K562 (cell line): ENCODE results near the gene UBA3. TPM values are rescaled to one million over a fixed set of nuclear protein-coding genes. Genes with fewer than 3 reads are reported as not detected.

Source experiments
- ATAC-seq: fragments of 200-7000 bp; cut with Tn5 transposase; 3 replicates; pipeline ENCODE4 v1.9.1; 2020; ENCODE audit warnings: moderate library complexity
- BruUV-seq: library from RNA; stranded (reverse); fragments of 400-500 nt; replicated peaks from 2 replicates; lab custom pipeline; 2021; lab: Mats Ljungman, UMichigan
- CTCF ChIA-PET: fragments of 300-600 bp; formaldehyde crosslinking; extraction: SDS; loops from one replicate; lab custom pipeline; 2021; ENCODE audit warnings: low intra/inter-chr PET ratio; lab: Yijun Ruan, JAX
- POLR2A ChIA-PET: fragments of 300-600, 350-650 bp; sonication (Branson Sonifier 250); formaldehyde crosslinking; extraction: SDS; loops from one replicate; lab custom pipeline; 2021; ENCODE audit warnings: antibody characterized with exemption, inconsistent platforms; lab: Yijun Ruan, JAX
- DNase-seq, 4 experiments: peaks; one replicate each; pipeline versions ENCODE4 v3.0.0 to v3.0.0-alpha.2; 2011 to 2018; ENCODE audit warnings: low spot score in 3 of 4, mixed read lengths in 3 of 4; ENCODE audit errors: extremely low read depth in 1 of 4
- FAIRE-seq: peaks from 2 replicates; lab custom pipeline; 2011; peaks lifted over from hg19 to GRCh38; lab: Jason Lieb, UNC
- H2AFZ ChIP-seq: 2 replicates; pipeline ENCODE4 v1.6.0; 2011; ENCODE audit warnings: low read depth, low read length, control low read depth, inconsistent platforms
- H3K27ac ChIP-seq: fragments of 200-600 bp; 3 replicates; pipeline ENCODE4 v1.8.0; 2011; ENCODE audit warnings: low read depth, mild to moderate bottlenecking, control low read depth, inconsistent platforms, low read length, moderate library complexity, mixed read lengths; ENCODE audit errors: extremely low read depth
- H3K27me3 ChIP-seq, 2 experiments: fragments of 300-600 bp in 1 of 2; 2 replicates in 1 of 2; 3 replicates in 1 of 2; pipeline versions ENCODE4 v1.6.0 to v1.8.0; 2011; ENCODE audit warnings: inconsistent platforms in 2 of 2, low read length in 2 of 2, mild to moderate bottlenecking in 1 of 2, mixed read lengths in 1 of 2, moderate library complexity in 1 of 2; ENCODE audit not compliant: control insufficient read depth in 2 of 2, insufficient read depth in 2 of 2
- H3K36me3 ChIP-seq: fragments of 300-600 bp; 3 replicates; pipeline ENCODE4 v1.8.0; 2011; ENCODE audit warnings: mild to moderate bottlenecking, low read length, inconsistent platforms; ENCODE audit not compliant: control insufficient read depth, insufficient read depth
- H3K4me1 ChIP-seq, 2 experiments: fragments of 200-600 bp in 1 of 2; replicated peaks in 1 of 2; 2 replicates in 1 of 2; 3 replicates in 1 of 2; pipeline versions ENCODE4 v1.5.1 to v1.8.0; 2011; ENCODE audit warnings: inconsistent platforms in 2 of 2, low read length in 2 of 2, mild to moderate bottlenecking in 1 of 2, mixed read lengths in 1 of 2, moderate library complexity in 1 of 2; ENCODE audit not compliant: control insufficient read depth in 2 of 2, insufficient read depth in 2 of 2
- H3K4me2 ChIP-seq: 2 replicates; pipeline ENCODE4 v1.6.1; 2011; ENCODE audit warnings: low read length, control low read depth, inconsistent platforms, mixed read lengths; ENCODE audit not compliant: insufficient read depth
- H3K4me3 ChIP-seq: fragments of 200-600 bp; sonication (generic), shearing (Covaris generic); 2 replicates; pipeline ENCODE4 v1.5.1; 2016; ENCODE audit warnings: control low read depth, inconsistent platforms
- H3K79me2 ChIP-seq: fragments of 200-600 bp; 3 replicates; pipeline ENCODE4 v1.8.0; 2011; ENCODE audit warnings: low read length, inconsistent platforms; ENCODE audit not compliant: control insufficient read depth, insufficient read depth
- H3K9ac ChIP-seq, 2 experiments: 2 replicates each; pipeline versions ENCODE4 v1.6.0 to v1.6.1; 2011; ENCODE audit warnings: low read depth in 2 of 2, low read length in 2 of 2, control low read depth in 1 of 2, inconsistent platforms in 1 of 2, mild to moderate bottlenecking in 1 of 2, mixed read lengths in 1 of 2; ENCODE audit not compliant: insufficient read depth in 1 of 2
- H3K9me1 ChIP-seq: one replicate; pipeline ENCODE4 v1.6.0; 2011; ENCODE audit warnings: inconsistent platforms, mild to moderate bottlenecking, low read length, moderate library complexity; ENCODE audit not compliant: control insufficient read depth, insufficient read depth
- H3K9me3 ChIP-seq: replicated peaks from 2 replicates; pipeline ENCODE4 v1.5.1; 2011; ENCODE audit warnings: low read depth, low read length, inconsistent platforms; ENCODE audit not compliant: control insufficient read depth, insufficient read depth
- H4K20me1 ChIP-seq: replicated peaks from 2 replicates; pipeline ENCODE4 v1.6.1; 2011; ENCODE audit warnings: low read length, inconsistent platforms, mixed read lengths; ENCODE audit not compliant: control insufficient read depth, insufficient read depth
- MAZ ChIP-seq, 2 experiments: fragments of 450-650 bp in 1 of 2; sonication (generic) in 1 of 2; formaldehyde crosslinking; IDR thresholded peaks in 1 of 2; conservative IDR thresholded peaks in 1 of 2; 2 replicates each; pipeline versions ENCODE4 v1.4.0 to v1.5.0; 2020; ENCODE audit warnings: mild to moderate bottlenecking in 1 of 2, missing genetic modification reagents in 1 of 2
- SIN3A ChIP-seq, 2 experiments: fragments of 150-350 bp in 1 of 2; IDR thresholded peaks; 2 replicates each; pipeline ENCODE4 v1.6.1; 2011 to 2016; ENCODE audit warnings: borderline replicate concordance in 2 of 2, low read depth in 2 of 2, low read length in 2 of 2, mild to moderate bottlenecking in 2 of 2, moderate library complexity in 2 of 2; ENCODE audit not compliant: control insufficient read depth in 1 of 2
- SIRT6 ChIP-seq: IDR thresholded peaks from one replicate; pipeline ENCODE4 v1.6.1; 2012; ENCODE audit warnings: low read depth, mild to moderate bottlenecking, control low read depth, inconsistent platforms, low read length, moderate library complexity
- TRIM28 ChIP-seq: fragments of 450-650 bp; IDR thresholded peaks from 2 replicates; pipeline ENCODE4 v1.6.1; 2017
- ZNF23 ChIP-seq: fragments of 250-450 bp; sonication (Bioruptor Pico); IDR thresholded peaks from 2 replicates; pipeline ENCODE4 v1.4.0; 2020; ENCODE audit warnings: mild to moderate bottlenecking
- ZNF282 ChIP-seq: sonication (generic); formaldehyde crosslinking; IDR thresholded peaks from 2 replicates; pipeline ENCODE4 v1.8.1; 2023; ENCODE audit warnings: missing genetic modification reagents
- ZNF57 ChIP-seq: fragments of 450-650 bp; formaldehyde crosslinking; IDR thresholded peaks from 2 replicates; pipeline ENCODE4 v1.4.0; 2020; ENCODE audit warnings: mild to moderate bottlenecking, moderate library complexity
- WGBS: fragments of 100-300 bp; shearing (Covaris generic); methylation state at CpG from one replicate; pipeline ENCODE4 v1.1.6; 2016; ENCODE audit warnings: low coverage, mixed read lengths; ENCODE audit not compliant: insufficient coverage; ENCODE audit errors: missing lambda C conversion rate; 5-methylcytosine and 5-hydroxymethylcytosine counted together
- in situ Hi-C: fragments of 300-500 bp; cut with MboI; formaldehyde crosslinking; loops from 4 replicates; pipeline ENCODE4 v1.15.0; 2018; ENCODE audit warnings: inconsistent platforms, mixed read lengths
- intact Hi-C: fragments of 100-400 bp; cut with micrococcal nuclease; formaldehyde crosslinking; loops from 2 replicates; pipeline ENCODE4 v1.14.2; 2022
- polyA plus RNA-seq, 8 experiments: library from polyadenylated mRNA; depleted of rRNA in 4 of 8; stranded (reverse) in 5 of 8; unstranded in 3 of 8; fragments of >200 nt; fragmentation: Nextera tagmentation in 2 of 8; fragmentation: Illumina TruSeq in 1 of 8; extraction: Ambion mirVana in 2 of 8; extraction: Trizol in 1 of 8; gene quantifications; 2 replicates each; pipeline versions ENCODE4 v1.2.1 to v1.2.3, GENCODE V29; 2011 to 2014; ENCODE audit warnings: inconsistent platforms in 1 of 8, missing spikeins in 1 of 8
- total RNA-seq, 7 experiments: library from RNA; depleted of rRNA in 6 of 7; stranded (reverse); fragments of >200 nt in 6 of 7; fragmentation: Illumina TruSeq in 2 of 7; extraction: Trizol in 2 of 7; gene quantifications; 2 replicates each; pipeline versions ENCODE4 v1.2.1 to v1.2.3, GENCODE V29; 2011 to 2021; ENCODE audit warnings: low replicate concordance in 1 of 7
- TF ChIP-seq, protein P1 (sequence below): fragments of 450-650 bp; formaldehyde crosslinking; IDR thresholded peaks from 2 replicates; pipeline ENCODE4 v1.4.0; 2020; ENCODE audit warnings: mild to moderate bottlenecking, moderate library complexity
- TF ChIP-seq, protein P2 (sequence below): fragments of 450-650 bp; IDR thresholded peaks from 2 replicates; pipeline ENCODE4 v1.6.1; 2018; ENCODE audit not compliant: partially characterized antibody
- TF ChIP-seq, protein P3 (sequence below): sonication (generic); formaldehyde crosslinking; IDR thresholded peaks from 2 replicates; pipeline ENCODE4 v1.5.0; 2020; ENCODE audit warnings: missing genetic modification reagents
- TF ChIP-seq, protein P4 (sequence below): fragments of 250-450 bp; sonication (Bioruptor Pico); IDR thresholded peaks from 2 replicates; pipeline ENCODE4 v1.5.0; 2020; ENCODE audit warnings: mild to moderate bottlenecking, borderline replicate concordance
- TF ChIP-seq, protein P5 (sequence below): fragments of 250-450 bp; sonication (Bioruptor Pico); IDR thresholded peaks from 2 replicates; pipeline ENCODE4 v1.8.0; 2022; ENCODE audit warnings: moderate library complexity, mild to moderate bottlenecking, inconsistent platforms

The UBA3 gene
- total and polyA plus RNA-seq, 9 of the 15 experiments (the other 6 are each of a cell fraction or from before 2014, with no cell fraction given): 23.2 to 80.0 (median 38.6) TPM

DNA sequence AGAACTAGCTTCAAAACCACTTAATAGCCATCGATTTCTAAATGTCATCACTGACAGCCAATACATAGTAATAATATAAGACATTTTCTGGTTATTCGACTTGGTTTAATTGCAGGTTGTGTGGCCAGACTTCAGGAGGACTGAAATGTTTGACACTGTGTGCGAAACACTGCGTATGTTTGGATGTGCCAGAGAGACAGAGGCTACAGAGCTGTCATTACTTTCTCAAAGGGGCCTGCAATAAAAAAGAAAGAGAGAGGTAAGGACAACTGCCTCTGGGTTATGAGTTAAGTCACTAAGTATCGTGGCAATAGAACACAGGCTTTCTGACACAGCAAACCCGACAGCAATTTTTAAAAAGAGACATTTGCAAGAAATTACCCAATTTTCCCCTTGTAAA lies 41.3 kb upstream of the UBA3 start:
- no peak for FAIRE-seq
- CTCF ChIA-PET: interaction anchor here (0.6 kb wide), 1 partner anchor 116 kb away, joined by 4 read pairs; no protein-coding TSS in a partner anchor
- POLR2A ChIA-PET: no interaction called here
- TF ChIP-seq SIN3A (IDR thresholded peaks at IDR 0.05; ENCODE audit: borderline replicate concordance in 2 of 2, control insufficient read depth in 1 of 2, low read depth in 2 of 2, low read length in 2 of 2) (no peak), MAZ (CRISPR knock-in tag; conservative IDR thresholded peaks at IDR 0.05 in 1 of 2, IDR thresholded peaks at IDR 0.05 in 1 of 2) (no peak), ZNF282 (CRISPR knock-in tag) (no peak), TRIM28 (no peak), ZNF23 (no peak), ZNF57 (CRISPR knock-in tag) (no peak), SIRT6 (no peak)
- TF ChIP-seq, protein P1, sequence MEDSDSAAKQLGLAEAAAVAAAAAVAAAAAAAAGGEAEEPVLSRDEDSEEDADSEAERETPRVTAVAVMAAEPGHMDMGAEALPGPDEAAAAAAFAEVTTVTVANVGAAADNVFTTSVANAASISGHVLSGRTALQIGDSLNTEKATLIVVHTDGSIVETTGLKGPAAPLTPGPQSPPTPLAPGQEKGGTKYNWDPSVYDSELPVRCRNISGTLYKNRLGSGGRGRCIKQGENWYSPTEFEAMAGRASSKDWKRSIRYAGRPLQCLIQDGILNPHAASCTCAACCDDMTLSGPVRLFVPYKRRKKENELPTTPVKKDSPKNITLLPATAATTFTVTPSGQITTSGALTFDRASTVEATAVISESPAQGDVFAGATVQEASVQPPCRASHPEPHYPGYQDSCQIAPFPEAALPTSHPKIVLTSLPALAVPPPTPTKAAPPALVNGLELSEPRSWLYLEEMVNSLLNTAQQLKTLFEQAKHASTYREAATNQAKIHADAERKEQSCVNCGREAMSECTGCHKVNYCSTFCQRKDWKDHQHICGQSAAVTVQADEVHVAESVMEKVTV (CRISPR knock-in tag): no peak
- TF ChIP-seq, protein P2, sequence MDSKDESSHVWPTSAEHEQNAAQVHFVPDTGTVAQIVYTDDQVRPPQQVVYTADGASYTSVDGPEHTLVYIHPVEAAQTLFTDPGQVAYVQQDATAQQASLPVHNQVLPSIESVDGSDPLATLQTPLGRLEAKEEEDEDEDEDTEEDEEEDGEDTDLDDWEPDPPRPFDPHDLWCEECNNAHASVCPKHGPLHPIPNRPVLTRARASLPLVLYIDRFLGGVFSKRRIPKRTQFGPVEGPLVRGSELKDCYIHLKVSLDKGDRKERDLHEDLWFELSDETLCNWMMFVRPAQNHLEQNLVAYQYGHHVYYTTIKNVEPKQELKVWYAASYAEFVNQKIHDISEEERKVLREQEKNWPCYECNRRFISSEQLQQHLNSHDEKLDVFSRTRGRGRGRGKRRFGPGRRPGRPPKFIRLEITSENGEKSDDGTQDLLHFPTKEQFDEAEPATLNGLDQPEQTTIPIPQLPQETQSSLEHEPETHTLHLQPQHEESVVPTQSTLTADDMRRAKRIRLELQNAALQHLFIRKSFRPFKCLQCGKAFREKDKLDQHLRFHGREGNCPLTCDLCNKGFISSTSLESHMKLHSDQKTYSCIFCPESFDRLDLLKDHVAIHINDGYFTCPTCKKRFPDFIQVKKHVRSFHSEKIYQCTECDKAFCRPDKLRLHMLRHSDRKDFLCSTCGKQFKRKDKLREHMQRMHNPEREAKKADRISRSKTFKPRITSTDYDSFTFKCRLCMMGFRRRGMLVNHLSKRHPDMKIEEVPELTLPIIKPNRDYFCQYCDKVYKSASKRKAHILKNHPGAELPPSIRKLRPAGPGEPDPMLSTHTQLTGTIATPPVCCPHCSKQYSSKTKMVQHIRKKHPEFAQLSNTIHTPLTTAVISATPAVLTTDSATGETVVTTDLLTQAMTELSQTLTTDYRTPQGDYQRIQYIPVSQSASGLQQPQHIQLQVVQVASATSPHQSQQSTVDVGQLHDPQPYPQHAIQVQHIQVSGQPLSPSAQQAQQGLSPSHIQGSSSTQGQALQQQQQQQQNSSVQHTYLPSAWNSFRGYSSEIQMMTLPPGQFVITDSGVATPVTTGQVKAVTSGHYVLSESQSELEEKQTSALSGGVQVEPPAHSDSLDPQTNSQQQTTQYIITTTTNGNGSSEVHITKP: no peak
- TF ChIP-seq, protein P3, sequence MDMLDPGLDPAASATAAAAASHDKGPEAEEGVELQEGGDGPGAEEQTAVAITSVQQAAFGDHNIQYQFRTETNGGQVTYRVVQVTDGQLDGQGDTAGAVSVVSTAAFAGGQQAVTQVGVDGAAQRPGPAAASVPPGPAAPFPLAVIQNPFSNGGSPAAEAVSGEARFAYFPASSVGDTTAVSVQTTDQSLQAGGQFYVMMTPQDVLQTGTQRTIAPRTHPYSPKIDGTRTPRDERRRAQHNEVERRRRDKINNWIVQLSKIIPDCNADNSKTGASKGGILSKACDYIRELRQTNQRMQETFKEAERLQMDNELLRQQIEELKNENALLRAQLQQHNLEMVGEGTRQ (CRISPR knock-in tag): no peak
- TF ChIP-seq, protein P4, sequence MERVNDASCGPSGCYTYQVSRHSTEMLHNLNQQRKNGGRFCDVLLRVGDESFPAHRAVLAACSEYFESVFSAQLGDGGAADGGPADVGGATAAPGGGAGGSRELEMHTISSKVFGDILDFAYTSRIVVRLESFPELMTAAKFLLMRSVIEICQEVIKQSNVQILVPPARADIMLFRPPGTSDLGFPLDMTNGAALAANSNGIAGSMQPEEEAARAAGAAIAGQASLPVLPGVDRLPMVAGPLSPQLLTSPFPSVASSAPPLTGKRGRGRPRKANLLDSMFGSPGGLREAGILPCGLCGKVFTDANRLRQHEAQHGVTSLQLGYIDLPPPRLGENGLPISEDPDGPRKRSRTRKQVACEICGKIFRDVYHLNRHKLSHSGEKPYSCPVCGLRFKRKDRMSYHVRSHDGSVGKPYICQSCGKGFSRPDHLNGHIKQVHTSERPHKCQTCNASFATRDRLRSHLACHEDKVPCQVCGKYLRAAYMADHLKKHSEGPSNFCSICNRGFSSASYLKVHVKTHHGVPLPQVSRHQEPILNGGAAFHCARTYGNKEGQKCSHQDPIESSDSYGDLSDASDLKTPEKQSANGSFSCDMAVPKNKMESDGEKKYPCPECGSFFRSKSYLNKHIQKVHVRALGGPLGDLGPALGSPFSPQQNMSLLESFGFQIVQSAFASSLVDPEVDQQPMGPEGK (CRISPR knock-in tag): no peak
- TF ChIP-seq, protein P5, sequence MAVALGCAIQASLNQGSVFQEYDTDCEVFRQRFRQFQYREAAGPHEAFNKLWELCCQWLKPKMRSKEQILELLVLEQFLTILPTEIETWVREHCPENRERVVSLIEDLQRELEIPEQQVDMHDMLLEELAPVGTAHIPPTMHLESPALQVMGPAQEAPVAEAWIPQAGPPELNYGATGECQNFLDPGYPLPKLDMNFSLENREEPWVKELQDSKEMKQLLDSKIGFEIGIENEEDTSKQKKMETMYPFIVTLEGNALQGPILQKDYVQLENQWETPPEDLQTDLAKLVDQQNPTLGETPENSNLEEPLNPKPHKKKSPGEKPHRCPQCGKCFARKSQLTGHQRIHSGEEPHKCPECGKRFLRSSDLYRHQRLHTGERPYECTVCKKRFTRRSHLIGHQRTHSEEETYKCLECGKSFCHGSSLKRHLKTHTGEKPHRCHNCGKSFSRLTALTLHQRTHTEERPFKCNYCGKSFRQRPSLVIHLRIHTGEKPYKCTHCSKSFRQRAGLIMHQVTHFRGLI (CRISPR knock-in tag): no peak

More for the DNA sequence above, 41.3 kb upstream of the UBA3 start:
- intact Hi-C loops: loop anchor here (1.0 to 2.0 kb wide), 2 partner anchors 40 to 185 kb away; no protein-coding TSS in a partner anchor
- Histone ChIP-seq H3K9me1 (no peaks in the 10 kb centered on the region), H4K20me1 (no peaks in the 10 kb centered on the region), H3K4me3 (no peak overlapping the region), H2AFZ (no peak overlapping the region), H3K27me3 (no peaks in the 10 kb centered on the region; a peak in 1 of 5 replicates), H3K4me2 (no peak overlapping the region), H3K9me3 (no peaks in the 10 kb centered on the region), H3K36me3 (no peaks in the 10 kb centered on the region), H3K9ac (no peak overlapping the region), H3K4me1 (no peaks in the 10 kb centered on the region; a peak in 1 of 5 replicates), H3K27ac (no peak overlapping the region), H3K79me2 (no peaks in the 10 kb centered on the region)
- DNase-seq (no peak), ATAC-seq (no peak)
- in situ Hi-C loops: no loop called here
- no TSS peak for BruUV-seq
- WGBS: 39% methylated on average over 6 of the region's 6 CpGs
